ENCODE results near the gene IGF2R. TPM values are rescaled to one million over a fixed set of nuclear protein-coding genes. Genes with fewer than 3 reads are reported as not detected.

Gene IGF2R
- total and polyA plus RNA-seq, 2 of the 13 experiments (the other 11 are each of a cell fraction or from before 2014, with no cell fraction given), result 38.3 to 70.0 TPM

GRCh38 chr6:160041608-160042007, 72.7 kb downstream of the IGF2R start:
- TF ChIP-seq ZBTB33 (CRISPR knock-in tag; IDR thresholded peaks at IDR 0.05), result peak; percentile 22; the same call in 1 of the 2 replicates
- TF ChIP-seq RBAK (CRISPR knock-in tag; IDR thresholded peaks at IDR 0.05), result no peak
- TF ChIP-seq CTCF (CRISPR knock-in tag; IDR thresholded peaks at IDR 0.05), result 0 out of 2 replicates have a peak, but pooled peaks have one; percentile 19
- no peak for TF ChIP-seq CEBPB (IDR thresholded peaks at IDR 0.05; ENCODE audit: borderline replicate concordance, low read depth, low read length)
- TF ChIP-seq ATF5 (CRISPR knock-in tag; IDR thresholded peaks at IDR 0.05; ENCODE audit: low read depth), result no peak
- 0 out of 2 replicates have a peak, but pooled peaks have one; percentile 18 for TF ChIP-seq STAG1 (CRISPR knock-in tag; IDR thresholded peaks at IDR 0.05)
- peak; percentile 52; the same call in 1 of the 2 replicates for TF ChIP-seq ZBTB38 (CRISPR knock-in tag; IDR thresholded peaks at IDR 0.05)
- no peak for TF ChIP-seq RFXANK (CRISPR knock-in tag; IDR thresholded peaks at IDR 0.05)
- no peak for TF ChIP-seq MTF1 (CRISPR knock-in tag; IDR thresholded peaks at IDR 0.05)
- no peak for TF ChIP-seq ZNF205 (CRISPR knock-in tag; IDR thresholded peaks at IDR 0.05)
- peak; percentile 31; the same call in 1 of the 2 replicates for TF ChIP-seq RAD21 (CRISPR knock-in tag; IDR thresholded peaks at IDR 0.05)
- no peak for TF ChIP-seq RERE (CRISPR knock-in tag; IDR thresholded peaks at IDR 0.05; ENCODE audit: low read depth)
- ATAC-seq, result peak; percentile 51
- Histone ChIP-seq H3K36me3 (replicated peaks in 1 of 2; ENCODE audit: control insufficient read depth in 1 of 2, insufficient read depth in 2 of 2, low read length in 2 of 2) (peaks cover 20 to 82% of the 10 kb centered on the region in 2 experiments), H3K79me2 (ENCODE audit: insufficient read depth, low read length) (no peaks in the 10 kb centered on the region), H3K27me3 (ENCODE audit: control insufficient read depth in 1 of 2, insufficient read depth in 2 of 2, low read length in 2 of 2) (no peaks in the 10 kb centered on the region), H3K4me2 (ENCODE audit: low read depth, low read length) (no peak overlapping the region), H3K9ac (ENCODE audit: insufficient read depth, low read depth, low read length) (no peak overlapping the region), H3K4me1 (ENCODE audit: insufficient read depth, low read length) (peaks cover 34% of the 10 kb centered on the region), H4K20me1 (ENCODE audit: insufficient read depth, low read length) (peaks cover 3% of the 10 kb centered on the region; the same call in 1 of the 2 replicates), H3K9me3 (ENCODE audit: low read length) (no peaks in the 10 kb centered on the region), H2AFZ (ENCODE audit: low read length) (no peak overlapping the region), H3K27ac (ENCODE audit: extremely low read length, insufficient read depth, low read length) (peak overlapping the region; percentile 68), H3K4me3 (replicated peaks in 1 of 3; ENCODE audit: insufficient read depth in 1 of 3, low read depth in 2 of 3, low read length in 3 of 3) (no peak overlapping the region)
- 96% methylated on average over 6 of the region's 6 CpGs for WGBS (ENCODE audit: low lambda C conversion rate)
- ChIA-PET CTCF (ENCODE audit: low intra/inter-chr PET ratio, low total read pairs) (no interaction called here), POLR2A (interaction anchor here (1.2 to 1.4 kb wide), 2 partner anchors 73 to 315 kb away, joined by 3 to 6 read pairs; no protein-coding TSS in a partner anchor)
- peak; percentile 22 for DNase-seq (ENCODE audit: low spot score)
- intact Hi-C loops (cut with micrococcal nuclease; ENCODE audit: unreplicated experiment) (loop anchor here (5.0 kb wide), 2 partner anchors 59 to 179 kb away; no protein-coding TSS in a partner anchor), in situ Hi-C loops (cut with HindIII; ENCODE audit: extremely low pct_ligation_motif_present, low pct_unique_long_range_greater_than_20kb) (loop anchor here (5.0 kb wide), 1 partner anchor 69 kb away; no protein-coding TSS in a partner anchor)
- BruUV-seq (replicated peaks), result no TSS peak
- FAIRE-seq, result no peak

Data from HepG2 (cell line).